GM12801 (cell line): ENCODE results near the gene ERCC1.

ENCODE experiments used
- TF ChIP-seq, protein P1 (sequence below): IDR thresholded peaks from one replicate; pipeline ENCODE4 v1.5.1; 2011; ENCODE audit warnings: control low read depth; ENCODE audit not compliant: insufficient read length; ENCODE audit errors: extremely low read depth

ERCC1 gene

DNA sequence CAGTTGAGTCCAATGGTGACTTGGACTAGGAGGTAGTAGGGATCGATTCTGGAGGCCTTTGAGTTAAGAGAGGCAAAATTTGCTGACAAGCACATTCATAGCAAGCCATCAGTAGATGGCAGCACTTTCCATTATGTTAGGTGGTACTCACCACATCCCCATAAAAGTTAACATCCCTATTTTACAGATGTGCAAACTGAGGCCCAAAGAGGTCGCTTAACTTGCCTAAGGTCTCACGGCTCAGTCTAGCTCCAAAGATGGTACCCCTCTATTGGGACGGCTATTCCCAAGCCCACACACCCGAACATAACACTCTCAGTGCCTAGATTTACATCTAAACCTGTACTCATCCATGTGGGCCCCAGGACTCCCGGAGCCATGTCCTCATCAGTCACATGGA is 22.6 kb upstream of the ERCC1 start:
- TF ChIP-seq, protein P1, sequence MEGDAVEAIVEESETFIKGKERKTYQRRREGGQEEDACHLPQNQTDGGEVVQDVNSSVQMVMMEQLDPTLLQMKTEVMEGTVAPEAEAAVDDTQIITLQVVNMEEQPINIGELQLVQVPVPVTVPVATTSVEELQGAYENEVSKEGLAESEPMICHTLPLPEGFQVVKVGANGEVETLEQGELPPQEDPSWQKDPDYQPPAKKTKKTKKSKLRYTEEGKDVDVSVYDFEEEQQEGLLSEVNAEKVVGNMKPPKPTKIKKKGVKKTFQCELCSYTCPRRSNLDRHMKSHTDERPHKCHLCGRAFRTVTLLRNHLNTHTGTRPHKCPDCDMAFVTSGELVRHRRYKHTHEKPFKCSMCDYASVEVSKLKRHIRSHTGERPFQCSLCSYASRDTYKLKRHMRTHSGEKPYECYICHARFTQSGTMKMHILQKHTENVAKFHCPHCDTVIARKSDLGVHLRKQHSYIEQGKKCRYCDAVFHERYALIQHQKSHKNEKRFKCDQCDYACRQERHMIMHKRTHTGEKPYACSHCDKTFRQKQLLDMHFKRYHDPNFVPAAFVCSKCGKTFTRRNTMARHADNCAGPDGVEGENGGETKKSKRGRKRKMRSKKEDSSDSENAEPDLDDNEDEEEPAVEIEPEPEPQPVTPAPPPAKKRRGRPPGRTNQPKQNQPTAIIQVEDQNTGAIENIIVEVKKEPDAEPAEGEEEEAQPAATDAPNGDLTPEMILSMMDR = no peak

- TF ChIP-seq, protein P1 = no peak
Observed at GRCh38 chr19:45445139-45445538, 21.4 kb upstream of the ERCC1 start.

DNA sequence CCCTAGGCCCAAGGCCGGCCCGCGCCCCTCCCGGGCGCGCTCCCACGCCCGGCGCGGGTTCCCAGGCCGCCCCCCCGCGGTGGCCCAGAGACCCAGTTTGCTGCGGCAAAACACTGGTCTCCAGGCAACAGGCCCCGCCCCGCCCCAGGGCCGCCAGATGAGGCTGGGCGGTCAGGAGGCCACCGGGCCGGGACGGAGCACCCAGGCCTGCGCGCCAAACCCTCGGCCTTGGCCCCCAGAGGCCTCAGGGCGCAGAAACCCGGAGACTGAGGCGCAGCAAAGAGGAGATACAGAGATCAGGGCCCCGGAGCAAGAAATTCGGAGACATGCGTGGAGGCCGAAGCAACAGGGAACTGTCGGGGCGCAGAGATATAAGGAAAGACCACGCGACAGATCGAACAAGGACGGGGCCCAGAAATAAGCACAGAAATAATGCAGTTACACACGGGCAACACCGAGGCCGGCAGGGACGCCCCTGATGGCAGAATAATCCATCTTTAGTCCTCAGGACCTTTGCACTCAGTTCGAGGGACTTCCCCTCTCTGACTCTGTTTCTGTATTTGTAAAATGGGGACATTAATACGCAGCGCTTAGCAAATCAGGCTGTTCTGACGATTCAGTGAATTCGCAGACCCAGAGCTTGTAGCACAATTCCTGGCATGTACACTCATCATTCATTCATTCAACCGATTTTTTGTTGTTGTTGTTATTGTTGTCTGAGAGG is 20.8 kb upstream of the ERCC1 start:
- TF ChIP-seq, protein P1 = no peak

DNA sequence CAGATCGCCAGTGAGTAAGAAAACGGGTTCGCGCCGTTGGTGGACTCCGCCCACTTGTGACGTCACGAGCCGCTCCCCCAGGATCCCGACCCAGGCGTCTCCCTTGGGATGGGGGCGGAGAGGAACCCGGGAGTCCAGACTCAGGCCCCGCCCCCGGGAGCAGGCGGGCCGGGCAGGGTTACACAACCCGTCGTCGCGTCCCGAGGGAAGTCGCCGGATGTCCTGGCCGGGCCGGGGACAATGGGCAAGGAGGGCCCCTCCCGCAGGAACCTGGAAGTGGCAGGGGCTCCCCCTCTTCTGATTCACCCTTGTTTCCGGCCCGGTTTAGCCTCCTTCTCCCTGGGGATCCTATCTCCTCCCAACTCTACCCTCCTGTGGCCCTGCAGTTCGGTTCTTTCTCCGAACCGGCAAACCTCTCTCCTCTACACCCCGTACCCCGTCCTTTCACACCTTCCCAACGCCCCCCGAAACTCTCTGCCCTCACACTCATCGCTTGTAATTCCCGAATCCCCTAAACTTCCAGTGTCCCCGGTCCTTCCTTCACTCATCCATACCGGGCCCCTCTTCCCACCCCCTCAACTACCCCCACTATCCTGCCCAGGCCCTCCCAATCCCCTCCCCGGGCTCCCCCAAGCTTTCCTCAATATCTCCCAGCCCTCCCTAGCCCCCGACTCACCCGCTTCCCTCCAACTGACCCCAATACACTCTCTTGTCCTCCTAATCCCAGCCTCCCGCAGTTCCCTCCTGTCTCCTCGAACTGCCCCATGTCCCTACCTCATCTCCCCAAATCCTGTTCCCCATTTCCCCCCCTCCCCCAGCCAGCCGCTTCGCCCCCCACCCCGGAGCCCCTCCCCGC is 20.0 kb upstream of the ERCC1 start:
- TF ChIP-seq, protein P1 = no peak

DNA sequence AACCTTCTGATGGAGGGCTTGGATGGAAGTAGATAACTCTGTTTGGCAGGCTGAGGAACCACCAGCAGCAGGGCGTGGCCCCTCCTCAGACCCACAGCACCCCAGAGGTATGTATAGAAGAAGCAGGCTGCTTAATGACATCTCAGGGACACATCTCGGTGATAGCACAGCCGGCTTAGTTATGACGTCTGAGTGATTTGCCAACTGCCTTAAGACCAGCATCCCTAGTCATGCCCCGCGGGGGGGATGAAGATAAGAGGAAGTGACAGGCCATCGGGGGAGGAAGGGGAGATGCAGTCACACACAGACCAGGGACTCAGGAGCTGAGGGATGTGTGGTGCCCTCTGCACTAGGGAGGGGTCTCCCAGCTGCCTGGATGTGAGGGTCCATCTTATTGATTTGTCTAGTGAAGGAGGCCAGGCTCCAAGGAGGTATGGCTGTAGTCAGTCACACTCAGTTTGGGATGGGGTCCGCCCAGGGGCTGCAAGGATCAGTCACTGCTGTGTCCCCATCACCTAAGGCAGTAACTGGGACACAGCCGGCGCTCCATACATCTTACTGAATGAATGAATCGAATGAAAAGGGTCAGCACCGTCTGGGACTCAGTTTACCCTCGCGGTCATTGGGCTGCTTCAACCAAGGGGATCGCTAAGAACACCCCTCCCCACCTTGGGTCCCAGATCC is 19.2 kb upstream of the ERCC1 start:
- TF ChIP-seq, protein P1 = no peak

DNA sequence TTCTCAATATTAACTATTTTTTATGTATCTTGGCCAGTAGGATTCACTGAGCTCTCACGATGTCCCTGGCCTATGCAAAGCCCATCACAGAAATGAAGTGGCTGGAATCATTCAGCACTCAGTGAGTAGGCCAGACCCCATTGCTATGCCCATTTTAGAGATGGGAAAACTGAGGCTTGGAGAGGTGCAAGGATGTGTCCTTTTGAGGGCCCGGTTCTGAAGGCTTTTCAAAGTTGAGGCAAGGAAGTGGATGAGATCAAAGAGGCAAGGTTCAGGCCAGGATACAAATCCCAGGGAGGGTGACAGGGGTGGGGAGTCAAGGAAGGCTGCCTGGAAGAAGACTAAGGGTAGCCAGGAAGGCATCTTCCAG is 18.7 kb upstream of the ERCC1 start:
- TF ChIP-seq, protein P1 = no peak
